Amygdala (tissue), 56 donors: ENCODE results near the gene IGFBP7.

ENCODE experiments used
- DNase-seq, 56 donors: peaks; one replicate each; lab custom pipeline; 2025; lab: John Stamatoyannopoulos, UW

The IGFBP7 gene

GRCh38 chr4:57131849-57132742, 21.9 kb upstream of the IGFBP7 start:
- peak in 4 of 56 donors; percentile 5 to 12 (median 9) for DNase-seq

- DNase-seq, result no peak
Measured at GRCh38 chr4:57129477-57129876, 19.3 kb upstream of the IGFBP7 start.

GRCh38 chr4:57127361-57127760, 17.2 kb upstream of the IGFBP7 start:
- no peak for DNase-seq

DNA sequence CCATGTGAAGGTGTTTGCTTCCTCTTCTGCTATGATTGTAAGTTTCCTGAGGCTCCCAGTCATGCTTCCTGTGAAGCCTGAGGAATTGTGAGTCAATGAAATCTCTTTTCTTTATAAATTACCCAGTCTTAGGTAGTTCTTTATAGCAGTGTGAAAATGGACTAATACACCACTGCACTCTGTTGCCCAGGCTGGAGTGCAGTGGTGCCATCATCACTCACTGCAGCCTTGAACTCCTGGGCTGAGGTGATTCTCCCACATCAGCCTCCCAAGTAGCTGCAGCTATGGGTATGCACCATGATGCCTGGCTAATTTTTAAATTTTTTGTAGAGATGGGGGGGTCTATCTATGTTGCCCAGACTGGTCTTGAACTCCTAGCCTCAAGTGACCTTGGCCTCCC, 15.8 kb upstream of the IGFBP7 start:
- no peak for DNase-seq

GRCh38 chr4:57124145-57124544, 14.0 kb upstream of the IGFBP7 start:
- DNase-seq, result no peak

- no peak for DNase-seq
Measured at GRCh38 chr4:57122959-57123358, 12.8 kb upstream of the IGFBP7 start.

GRCh38 chr4:57119054-57119651, 9.0 kb upstream of the IGFBP7 start:
- DNase-seq, result peak in 18 of 56 donors; percentile 5 to 54 (median 20)

- no peak for DNase-seq
Measured at GRCh38 chr4:57117491-57117890, 7.3 kb upstream of the IGFBP7 start.

DNA sequence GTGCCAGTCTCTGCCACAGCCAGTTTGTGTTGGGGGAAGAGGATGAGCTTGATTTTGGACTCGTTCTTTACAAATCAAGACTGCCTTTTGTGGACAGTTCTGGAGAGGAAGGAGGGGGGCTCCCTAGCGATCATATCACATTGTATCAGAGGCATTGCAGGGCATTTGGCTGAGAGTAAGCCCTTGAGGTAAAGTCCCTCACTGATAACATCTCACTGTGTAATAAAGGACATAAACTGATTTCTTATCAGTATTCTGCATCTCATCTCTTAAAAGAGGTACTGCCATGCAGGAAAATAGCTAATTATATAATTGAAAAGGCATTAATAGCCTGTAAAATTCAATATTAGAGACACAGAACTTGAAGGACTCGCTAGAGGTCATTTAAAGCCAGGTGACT, 6.1 kb upstream of the IGFBP7 start:
- no peak for DNase-seq

DNA sequence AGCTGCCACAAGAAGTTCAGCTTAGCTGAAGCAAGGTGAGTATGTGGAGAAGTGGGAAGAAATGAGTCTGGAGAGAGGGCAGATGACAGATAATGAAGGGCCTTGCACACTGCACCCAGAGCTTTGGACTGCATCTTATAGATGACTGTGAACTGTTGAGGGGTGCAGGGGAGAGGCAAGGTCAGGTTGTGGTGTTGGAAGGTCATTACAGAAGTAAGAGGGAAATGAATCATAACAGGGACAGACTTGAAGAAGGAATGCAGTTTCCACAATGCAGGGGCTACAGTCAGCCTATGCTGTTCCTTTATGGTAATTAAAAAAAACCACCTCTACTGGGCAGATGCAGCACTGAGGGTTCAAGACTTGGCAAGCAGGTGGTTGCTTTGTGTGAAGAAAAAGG, 4.8 kb upstream of the IGFBP7 start:
- DNase-seq, result no peak

GRCh38 chr4:57113870-57114269, 3.7 kb upstream of the IGFBP7 start:
- peak in 3 of 56 donors; percentile 4 to 24 (median 15) for DNase-seq

DNA sequence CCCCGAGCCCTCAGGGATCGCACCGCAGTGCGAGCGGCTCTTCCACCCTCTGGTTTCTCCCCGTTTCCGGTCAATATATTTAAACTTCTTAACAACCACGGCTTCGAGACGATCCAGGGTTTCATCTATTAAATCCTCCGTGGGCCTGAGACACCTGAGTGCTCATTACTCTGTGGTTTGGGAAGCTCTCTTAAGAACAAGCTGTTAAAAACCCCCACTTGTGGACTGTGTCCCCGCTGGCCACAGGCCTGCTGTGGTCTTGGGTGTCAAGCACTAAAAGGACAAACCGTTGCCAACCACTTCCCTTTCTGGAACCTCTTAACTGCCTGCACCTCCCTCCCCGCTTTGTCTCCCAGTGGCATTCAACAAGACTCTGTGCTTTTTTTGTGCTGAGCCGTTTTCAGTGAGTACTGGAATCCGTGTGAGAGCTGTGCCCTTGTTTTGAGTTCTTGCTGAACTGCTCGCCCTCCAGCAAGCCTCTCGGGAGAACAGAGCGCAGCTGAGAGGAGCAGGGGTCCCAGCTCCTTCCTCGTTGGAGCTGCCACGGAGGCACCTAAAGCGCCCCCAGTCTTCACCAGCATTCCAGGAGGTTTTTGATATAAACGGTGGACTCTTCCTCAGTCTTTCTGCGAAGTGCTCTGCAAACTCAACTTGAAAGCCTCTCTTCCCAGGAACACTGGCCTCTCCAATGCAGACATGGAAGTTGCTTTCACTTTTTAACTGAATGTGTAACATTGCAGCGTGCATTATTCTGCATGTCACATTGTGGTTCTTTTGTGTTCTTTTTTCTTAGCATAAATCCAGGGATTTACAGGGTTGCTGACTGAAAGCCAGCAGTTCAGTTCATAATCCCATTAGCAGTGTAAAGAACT, 691 bp upstream of the IGFBP7 start:
- DNase-seq, result peak in 44 of 56 donors; percentile 7 to 67 (median 32)

- DNase-seq, result no peak
Measured at GRCh38 chr4:57109411-57109846, 756 bp downstream of the IGFBP7 start.

- DNase-seq, result no peak
Measured at GRCh38 chr4:57106181-57106580, 4.0 kb downstream of the IGFBP7 start.

- no peak for DNase-seq
Measured at GRCh38 chr4:57104706-57105560, 5.3 kb downstream of the IGFBP7 start.

DNA sequence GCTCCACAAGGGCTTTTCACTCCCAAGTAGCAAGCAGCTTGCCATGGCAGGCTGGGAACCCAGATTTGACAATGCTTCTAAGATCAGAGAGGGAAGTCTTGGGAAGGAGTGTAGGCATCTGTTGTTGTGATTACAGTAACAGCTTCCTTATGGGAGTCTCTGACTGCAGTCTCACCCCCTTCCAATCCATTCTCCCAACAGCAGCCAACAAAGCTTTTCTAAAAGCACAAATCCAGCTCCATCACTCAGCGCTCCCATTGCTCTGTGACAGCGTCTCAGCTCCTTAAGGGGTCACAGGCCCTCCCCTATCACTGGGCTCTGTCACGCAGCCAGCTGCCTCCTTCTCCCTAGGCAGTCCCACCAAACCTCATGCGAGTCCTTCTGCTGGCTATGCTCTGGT, 7.1 kb downstream of the IGFBP7 start:
- DNase-seq, result no peak

GRCh38 chr4:57102050-57102624, 8.0 kb downstream of the IGFBP7 start:
- peak in 2 of 56 donors; percentile 19 to 39 for DNase-seq

DNA sequence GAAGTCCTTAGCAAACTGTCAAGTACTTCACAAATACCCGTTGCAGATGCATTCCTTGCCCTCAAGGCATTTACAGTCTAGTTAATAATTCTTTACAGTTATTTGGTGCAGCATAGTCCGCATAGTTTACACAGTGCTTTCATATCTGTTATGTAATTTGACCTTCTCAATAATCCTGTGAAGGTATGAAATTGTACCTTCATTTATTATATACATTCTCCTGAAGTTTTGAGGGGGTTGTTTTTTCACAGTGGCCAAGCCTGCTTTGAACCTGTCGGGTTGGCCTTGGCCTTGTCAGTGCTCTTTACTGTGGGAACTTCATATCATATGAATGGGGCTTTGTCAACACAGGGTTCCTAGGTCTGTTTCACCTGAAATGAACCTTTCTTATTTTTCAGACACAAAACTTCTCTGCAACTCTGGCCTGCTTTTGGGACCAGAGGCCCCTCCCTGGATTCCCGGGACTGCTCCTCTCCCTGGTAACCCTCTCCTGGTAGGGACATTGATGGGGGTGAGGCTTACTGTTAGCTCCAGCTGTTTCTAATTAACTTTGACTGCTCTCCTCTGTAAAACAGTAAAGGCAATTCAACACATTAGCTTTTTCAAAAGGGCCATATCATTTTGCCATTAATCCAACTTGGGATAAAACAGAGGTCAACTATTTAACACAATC, 9.1 kb downstream of the IGFBP7 start:
- no peak for DNase-seq

GRCh38 chr4:57099363-57099762, 10.8 kb downstream of the IGFBP7 start:
- DNase-seq, result no peak
